ENCODE data around the gene RAB44.
"Not testable (repeated sequence)": the region's sequence is repeated elsewhere in the genome, so short reads cannot be mapped to it uniquely, and the experiment has no call there.

The RAB44 gene

DNA sequence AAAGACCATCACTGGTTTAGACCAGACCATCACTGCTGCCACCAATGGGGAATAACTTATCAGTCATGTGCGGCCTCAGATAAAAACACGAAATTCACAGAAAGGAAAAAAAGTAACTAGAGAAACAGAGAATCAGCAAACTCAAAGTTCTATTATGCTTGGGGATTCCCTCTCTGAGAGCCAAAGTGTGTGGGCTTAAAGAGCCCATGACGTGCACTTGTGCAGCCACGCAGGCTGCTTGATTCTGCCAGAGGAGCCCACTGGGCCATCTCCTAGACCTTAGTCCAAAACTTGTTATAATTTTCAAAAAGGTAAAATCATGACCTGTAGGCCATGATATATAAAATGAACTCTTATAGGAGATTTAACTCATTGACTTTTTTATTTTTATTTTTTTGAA is 15.2 kb downstream of the RAB44 start:
- Mint-ChIP-seq H3K4me3 (no peak overlapping the region), H3K27ac (no peak overlapping the region), H3K4me1 (no peaks in the 10 kb centered on the region), H3K27me3 (no peaks in the 10 kb centered on the region), H3K9me3 (no peaks in the 10 kb centered on the region)
- DNase-seq (no peak), ATAC-seq (no peak)

DNA sequence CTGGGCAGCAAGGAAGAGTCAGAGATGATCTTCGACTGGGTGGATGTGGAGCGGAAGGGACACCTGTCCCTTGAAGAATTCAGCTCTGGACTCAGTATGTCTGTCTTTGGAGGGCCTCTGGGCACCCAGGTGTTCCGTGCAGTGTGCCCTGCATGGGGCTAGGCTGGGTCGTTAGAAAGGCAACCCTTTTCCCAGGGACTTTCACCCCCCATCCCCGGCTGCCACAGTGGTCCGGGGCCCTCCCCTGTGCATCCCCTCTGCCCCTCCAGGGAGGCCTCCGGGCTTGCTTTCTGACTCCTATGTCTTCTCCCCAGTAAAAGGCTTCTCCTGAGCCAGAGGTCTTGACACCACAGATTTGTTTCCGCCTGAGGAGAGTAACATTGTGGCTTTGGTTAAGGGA is 16.2 kb downstream of the RAB44 start:
- H3K27ac Mint-ChIP-seq: no peak overlapping the region
- H3K4me3 Mint-ChIP-seq: no peak overlapping the region
- H3K9me3 Mint-ChIP-seq: no peaks in the 10 kb centered on the region
- H3K4me1 Mint-ChIP-seq: no peaks in the 10 kb centered on the region
- H3K27me3 Mint-ChIP-seq: no peaks in the 10 kb centered on the region
- DNase-seq (no peak), ATAC-seq (no peak)

DNA sequence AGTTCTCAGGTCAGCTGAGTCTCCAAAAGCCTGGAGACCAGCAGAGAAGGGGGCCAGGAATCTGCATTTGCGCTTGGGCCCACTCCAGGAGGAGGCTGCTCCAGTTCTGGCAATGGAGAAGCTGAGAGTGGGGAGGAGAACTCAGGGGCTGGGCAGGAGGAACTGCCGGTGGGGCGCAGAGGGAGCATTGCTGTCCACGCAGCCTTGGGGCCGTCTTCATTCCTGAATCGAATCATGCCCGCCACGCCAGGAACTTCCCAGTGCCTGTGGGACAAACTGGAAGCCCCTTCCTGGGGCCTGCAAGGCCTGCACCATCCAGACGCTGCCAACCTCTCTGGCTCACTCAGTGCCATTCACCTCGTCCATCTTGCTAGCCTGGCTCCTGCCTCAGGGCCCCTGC is 16.9 kb downstream of the RAB44 start:
- Mint-ChIP-seq H3K9me3 (no peaks in the 10 kb centered on the region), H3K4me1 (no peaks in the 10 kb centered on the region), H3K27me3 (no peaks in the 10 kb centered on the region), H3K27ac (no peak overlapping the region), H3K4me3 (no peak overlapping the region)
- ATAC-seq: no peak
- DNase-seq: no peak

DNA sequence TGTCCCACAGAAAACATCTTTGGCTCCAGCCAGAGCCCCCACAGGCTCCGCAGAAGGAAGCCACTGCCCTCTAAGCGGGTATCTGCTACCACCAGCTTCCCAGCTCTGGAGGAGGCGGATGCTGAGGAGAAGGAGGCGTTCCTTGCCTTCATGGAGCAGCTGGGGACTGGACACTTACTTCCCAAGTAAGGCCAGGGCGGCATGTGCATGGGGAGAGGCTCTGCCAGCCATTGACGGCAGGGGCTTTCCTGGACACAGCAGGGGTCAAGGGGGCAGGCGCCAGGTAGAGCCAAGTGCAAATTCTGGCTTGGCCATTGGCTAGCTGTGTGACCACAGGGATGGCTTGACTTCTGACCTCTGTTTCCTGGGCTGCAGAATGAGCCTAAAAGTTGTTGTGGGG is 17.8 kb downstream of the RAB44 start:
- Mint-ChIP-seq H3K9me3 (no peaks in the 10 kb centered on the region), H3K4me3 (no peak overlapping the region), H3K4me1 (no peaks in the 10 kb centered on the region), H3K27ac (no peak overlapping the region), H3K27me3 (no peaks in the 10 kb centered on the region)
- no peak for ATAC-seq
- no peak for DNase-seq

DNA sequence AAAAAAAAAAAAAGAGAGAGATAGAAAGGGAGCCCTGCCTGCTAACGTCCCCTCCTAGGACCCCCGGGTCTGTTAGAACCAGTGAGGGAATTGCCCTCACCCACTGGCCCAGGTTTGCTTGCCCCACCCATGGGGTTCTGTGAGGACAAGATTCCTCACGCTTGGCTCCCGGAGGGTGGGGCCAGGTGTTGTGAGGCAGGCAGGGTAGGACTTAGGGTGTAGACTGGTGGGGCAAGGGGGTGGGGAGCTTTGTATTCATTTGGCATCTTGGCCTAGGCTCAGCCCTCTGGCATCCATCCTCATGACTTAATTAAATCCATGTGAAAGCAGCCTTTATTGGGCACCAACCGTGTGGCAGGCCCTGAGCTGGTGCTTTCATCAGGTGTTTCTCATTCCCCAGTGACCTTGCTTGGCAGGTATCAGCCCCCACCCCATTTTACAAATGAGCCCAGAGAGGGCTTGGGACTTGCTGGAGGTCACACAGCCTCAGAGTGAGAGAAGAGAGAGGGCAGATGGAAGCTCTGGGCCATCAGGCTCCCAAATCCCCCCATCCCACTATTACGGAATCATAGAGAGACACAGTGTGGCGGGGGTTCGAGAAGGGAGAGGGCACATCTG is 19.0 kb downstream of the RAB44 start:
- DNase-seq (no peak), ATAC-seq (no peak)
- Mint-ChIP-seq H3K27me3 (no peaks in the 10 kb centered on the region), H3K4me3 (no peak overlapping the region), H3K9me3 (no peaks in the 10 kb centered on the region), H3K4me1 (no peaks in the 10 kb centered on the region), H3K27ac (no peak overlapping the region)

DNA sequence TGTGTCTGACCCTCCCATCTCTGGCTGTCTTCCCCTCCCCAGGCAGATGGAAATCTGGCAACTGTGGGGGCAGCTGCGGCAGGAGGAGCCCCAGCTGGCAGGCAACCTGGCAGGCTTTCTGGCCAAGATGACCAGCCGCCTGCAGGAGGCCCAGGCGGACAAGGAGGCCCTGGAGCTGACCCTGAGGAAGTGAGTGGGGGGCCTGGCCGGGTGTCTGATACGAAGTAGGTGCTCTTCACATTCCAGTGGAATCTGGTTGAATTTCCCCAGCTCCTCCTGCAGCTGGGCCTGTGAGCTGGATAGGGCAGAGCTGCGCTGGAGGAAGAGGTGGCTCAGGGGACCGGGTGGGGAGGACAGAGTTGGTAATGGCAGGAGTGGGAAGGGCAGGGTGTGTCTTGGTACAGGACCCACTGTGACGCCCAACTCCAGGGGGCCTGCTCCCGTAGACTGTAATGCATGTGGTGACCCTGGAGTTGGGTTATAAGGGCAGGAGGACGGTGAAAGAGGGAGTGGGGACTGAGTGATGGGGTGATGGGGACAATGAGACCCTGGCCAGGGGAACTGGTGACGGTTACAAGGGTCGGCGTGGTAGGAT is 19.7 kb downstream of the RAB44 start:
- DNase-seq (no peak), ATAC-seq (no peak)
- Mint-ChIP-seq H3K4me1 (no peaks in the 10 kb centered on the region), H3K27me3 (no peaks in the 10 kb centered on the region), H3K9me3 (no peaks in the 10 kb centered on the region), H3K27ac (peak overlapping the region in 1 of 2 donors; percentile 45), H3K4me3 (no peak overlapping the region)

DNA sequence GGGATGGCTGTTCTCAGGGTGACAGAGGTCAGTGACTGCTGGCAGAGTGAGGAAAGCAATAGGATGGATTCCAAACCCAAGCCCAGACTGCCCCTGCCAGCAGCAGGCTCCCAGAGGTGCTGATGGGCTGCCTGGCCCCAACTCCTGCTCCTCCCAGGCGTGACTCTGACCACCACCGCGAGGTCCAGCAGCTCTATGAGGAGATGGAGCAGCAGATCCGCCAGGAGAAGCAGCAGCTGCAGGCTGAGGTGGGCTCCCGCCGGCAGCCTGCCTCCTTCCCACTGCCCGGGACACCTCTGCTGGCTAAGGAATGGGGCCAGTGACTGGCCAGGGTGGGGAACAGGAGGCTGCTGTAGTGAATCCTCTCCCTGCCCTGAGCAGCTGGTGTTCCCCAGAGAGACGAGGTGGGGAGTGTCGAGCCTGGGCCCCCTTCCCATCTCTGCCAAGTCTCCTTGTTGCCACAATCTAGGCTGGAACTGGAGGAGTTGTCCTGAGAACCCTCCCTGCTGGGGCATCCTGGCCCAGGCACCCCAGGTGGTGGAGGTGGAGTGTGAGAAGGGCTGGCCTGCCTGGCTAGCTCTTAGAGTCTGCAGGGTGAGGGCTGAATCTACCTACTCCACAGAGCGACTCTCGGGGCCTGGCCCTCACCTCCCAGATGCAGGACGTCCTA is 20.4 kb downstream of the RAB44 start:
- Mint-ChIP-seq H3K9me3 (no peaks in the 10 kb centered on the region), H3K27me3 (no peaks in the 10 kb centered on the region), H3K4me1 (no peaks in the 10 kb centered on the region), H3K4me3 (no peak overlapping the region), H3K27ac (no peak overlapping the region)
- DNase-seq (no peak), ATAC-seq (no peak)

DNA sequence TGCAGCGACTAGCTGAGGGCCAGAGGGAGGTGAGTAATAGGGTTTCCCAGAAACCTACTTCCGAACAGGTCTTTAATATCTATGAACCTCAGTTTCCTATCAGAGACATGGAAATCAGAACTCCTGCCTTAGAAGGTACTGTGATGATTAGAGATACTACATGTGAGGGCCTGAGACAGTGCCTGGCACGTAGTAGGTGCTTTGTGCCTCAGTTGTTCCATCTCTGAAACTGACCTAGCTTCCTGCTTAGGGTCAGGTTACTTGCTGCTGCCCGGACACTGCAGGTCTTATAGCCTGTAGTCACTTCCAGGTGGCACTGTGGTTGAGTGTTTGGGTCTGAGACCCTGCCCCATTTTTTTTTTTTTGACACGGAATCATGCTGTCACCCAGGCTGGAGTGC is 20.9 kb downstream of the RAB44 start:
- H3K4me3 Mint-ChIP-seq: no peak overlapping the region
- H3K27ac Mint-ChIP-seq: no peak overlapping the region
- no peaks in the 10 kb centered on the region for H3K4me1 Mint-ChIP-seq
- no peaks in the 10 kb centered on the region for H3K27me3 Mint-ChIP-seq
- H3K9me3 Mint-ChIP-seq: no peaks in the 10 kb centered on the region
- no peak for DNase-seq
- ATAC-seq: no peak

DNA sequence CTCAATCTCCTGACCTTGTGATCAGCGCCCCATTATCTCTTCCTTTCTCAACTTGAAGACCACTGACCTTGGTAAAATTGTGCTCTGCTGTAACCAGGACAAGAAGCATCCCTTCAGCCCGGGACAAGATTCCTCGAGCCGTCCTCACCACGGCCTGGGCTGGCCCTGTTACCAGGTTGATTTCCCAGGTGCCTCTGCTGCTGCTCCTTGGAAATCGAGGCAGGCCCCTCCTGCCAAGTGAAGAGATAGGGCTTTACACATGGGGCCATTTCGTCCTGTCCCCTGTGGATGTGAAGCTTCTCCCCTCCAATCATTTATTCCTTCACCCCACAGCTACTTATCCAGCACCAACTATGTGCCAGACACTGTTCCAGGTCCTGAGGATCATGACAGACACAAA is 21.5 kb downstream of the RAB44 start:
- no peak for DNase-seq
- no peaks in the 10 kb centered on the region for H3K27me3 Mint-ChIP-seq
- no peak overlapping the region for H3K4me3 Mint-ChIP-seq
- ATAC-seq: no peak
- H3K9me3 Mint-ChIP-seq: no peaks in the 10 kb centered on the region
- H3K27ac Mint-ChIP-seq: no peak overlapping the region
- no peaks in the 10 kb centered on the region for H3K4me1 Mint-ChIP-seq

DNA sequence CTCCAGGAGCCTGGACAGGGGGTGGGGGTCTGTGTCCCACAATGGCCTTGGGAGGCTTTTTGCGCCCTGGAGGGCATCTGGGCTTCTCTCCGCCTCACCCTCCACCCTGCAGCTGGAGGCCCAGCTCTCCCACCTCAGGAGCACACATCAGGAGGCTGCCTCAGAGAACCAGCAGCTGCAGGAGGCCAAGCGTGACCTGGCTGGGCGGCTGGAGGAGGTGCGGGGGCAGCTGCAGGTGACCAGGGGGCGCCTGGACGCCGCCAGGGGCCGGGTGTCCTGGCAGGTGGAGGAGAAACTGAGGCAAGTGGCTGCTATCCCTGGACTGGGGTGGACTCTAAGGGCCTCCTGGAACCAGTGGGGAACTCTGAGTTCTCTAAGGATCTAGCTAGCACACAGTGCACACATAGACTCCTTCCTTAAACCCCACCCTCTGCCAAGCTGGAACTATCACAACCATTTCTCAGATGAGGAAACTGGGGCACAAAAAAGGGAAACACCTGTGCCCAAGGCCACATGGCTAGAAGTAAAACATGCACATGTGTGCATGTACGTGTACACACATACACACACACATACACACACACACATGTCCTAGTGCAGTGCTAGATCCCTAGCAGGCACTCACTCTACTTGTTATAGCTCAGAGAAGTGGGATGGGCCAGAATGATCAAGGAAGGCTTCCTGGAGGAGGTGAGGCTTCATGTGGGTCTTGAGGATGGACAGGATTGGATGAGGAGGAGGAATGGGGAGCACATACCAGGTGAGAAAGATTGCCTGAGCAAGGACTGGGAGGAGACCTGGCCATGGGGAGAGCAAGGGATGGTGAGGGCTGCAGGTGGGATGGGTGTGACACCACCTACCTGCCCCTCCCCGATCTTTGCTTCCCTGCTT is 22.9 kb downstream of the RAB44 start:
- H3K4me3 Mint-ChIP-seq: no peak overlapping the region
- DNase-seq (no peak), ATAC-seq (no peak)
- H3K27ac Mint-ChIP-seq: no peak overlapping the region
- no peaks in the 10 kb centered on the region for H3K9me3 Mint-ChIP-seq
- no peaks in the 10 kb centered on the region for H3K27me3 Mint-ChIP-seq
- peaks cover 10% of the 10 kb centered on the region for H3K4me1 Mint-ChIP-seq

DNA sequence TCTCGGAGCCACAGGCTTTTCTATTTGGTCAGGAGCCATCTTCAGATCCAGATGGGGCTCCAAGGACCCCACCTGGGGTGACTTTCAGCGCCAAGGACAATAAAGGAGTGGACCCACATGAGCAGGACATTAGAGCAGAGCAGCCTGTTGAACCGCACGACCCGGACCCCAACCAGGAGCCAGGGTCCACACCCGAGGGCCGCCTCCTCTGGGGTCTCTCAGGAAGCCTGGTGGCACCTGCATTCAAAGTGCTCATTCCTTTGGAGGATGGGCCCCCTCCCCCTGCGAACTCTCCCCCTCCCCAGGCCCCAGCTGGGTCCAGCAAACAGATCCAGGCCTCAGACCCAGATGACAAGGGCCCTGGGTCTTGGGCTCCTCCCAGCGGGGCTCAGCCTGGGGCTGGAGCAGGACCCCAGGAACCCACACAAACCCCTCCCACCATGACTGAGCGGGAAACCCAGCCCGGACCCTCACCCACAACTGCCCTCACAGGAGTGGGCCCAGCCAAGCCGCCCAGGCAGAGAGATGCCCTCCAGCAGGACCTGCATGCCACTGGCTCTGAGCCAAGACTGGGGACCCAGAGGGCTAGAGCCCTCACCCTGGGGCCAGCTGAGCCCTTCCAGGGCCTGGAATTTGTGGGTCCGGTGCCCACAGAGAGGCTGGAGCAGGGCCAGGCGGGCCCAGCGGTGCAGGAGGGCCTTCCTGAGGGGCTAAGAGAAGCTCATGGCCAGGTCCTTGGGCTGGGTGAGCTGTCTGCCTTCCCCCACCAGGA is 23.9 kb downstream of the RAB44 start:
- H3K27ac Mint-ChIP-seq: no peak overlapping the region
- DNase-seq: no peak
- no peak for ATAC-seq

DNA sequence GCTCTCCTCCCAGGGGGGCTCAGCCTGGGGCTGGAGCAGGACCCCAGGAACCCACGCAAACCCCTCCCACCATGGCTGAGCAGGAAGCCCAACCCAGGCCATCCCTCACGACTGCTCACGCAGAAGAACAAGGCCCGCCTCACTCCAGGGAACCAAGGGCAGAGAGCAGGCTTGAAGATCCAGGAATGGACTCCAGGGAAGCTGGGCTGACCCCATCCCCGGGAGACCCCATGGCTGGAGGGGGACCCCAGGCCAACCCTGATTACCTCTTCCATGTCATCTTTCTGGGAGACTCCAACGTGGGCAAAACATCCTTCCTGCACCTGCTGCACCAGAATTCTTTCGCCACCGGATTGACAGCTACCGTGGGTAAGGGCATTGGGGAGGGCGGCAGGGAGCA is 24.7 kb downstream of the RAB44 start:
- H3K4me1 Mint-ChIP-seq: peaks cover 17% of the 10 kb centered on the region
- H3K27me3 Mint-ChIP-seq: no peaks in the 10 kb centered on the region
- no peak for DNase-seq
- no peaks in the 10 kb centered on the region for H3K9me3 Mint-ChIP-seq
- no peak for ATAC-seq
- no peak overlapping the region for H3K27ac Mint-ChIP-seq
- no peak overlapping the region for H3K4me3 Mint-ChIP-seq

More for the DNA sequence above, 23.9 kb downstream of the RAB44 start:
- no peak overlapping the region for H3K4me3 Mint-ChIP-seq
- H3K9me3 Mint-ChIP-seq: no peaks in the 10 kb centered on the region
- H3K4me1 Mint-ChIP-seq: peaks cover 10% of the 10 kb centered on the region
- no peaks in the 10 kb centered on the region for H3K27me3 Mint-ChIP-seq

DNA sequence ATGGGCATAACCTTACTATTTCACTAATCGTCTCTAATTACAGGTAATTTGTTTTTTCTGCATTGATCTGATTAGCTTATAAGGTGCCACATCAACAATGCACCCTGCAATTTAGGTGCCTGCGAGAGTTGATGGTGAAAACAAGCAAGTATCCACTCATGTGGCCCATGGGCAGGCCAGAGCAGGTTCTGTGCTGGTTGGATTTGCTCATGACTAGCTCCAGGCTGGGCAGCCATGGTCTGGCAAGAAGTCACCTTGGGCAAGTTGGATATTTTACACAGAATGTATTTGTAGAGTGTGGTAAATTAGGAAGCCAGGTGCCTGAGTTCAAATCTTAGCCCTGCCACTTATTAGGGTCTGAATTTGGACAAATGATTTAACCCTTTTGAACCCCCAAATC is 25.3 kb downstream of the RAB44 start:
- Mint-ChIP-seq H3K4me3 (no peak overlapping the region), H3K4me1 (peaks cover 22% of the 10 kb centered on the region), H3K9me3 (no peaks in the 10 kb centered on the region), H3K27me3 (no peaks in the 10 kb centered on the region), H3K27ac (no peak overlapping the region)
- no peak for ATAC-seq
- no peak for DNase-seq

DNA sequence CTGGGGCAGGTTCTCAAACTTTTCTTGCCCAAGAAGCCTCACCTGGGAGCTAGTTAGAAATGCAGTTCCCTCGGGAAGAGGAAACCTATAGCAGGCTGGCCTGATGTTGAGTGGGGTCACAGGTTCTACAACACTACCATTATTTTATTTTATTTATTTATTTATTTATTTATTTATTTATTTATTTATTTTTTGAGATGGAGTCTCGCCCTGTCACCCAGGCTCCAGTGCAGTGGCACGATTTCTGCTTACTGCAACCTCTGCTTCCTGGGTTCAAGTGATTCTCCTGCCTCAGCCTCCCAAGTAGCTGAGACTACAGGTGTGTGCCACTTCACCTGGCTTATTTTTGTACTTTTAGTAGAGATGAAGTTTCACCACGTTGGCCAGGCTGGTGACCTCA is 26.4 kb downstream of the RAB44 start:
- H3K4me3 Mint-ChIP-seq, H3K27ac Mint-ChIP-seq, ATAC-seq, H3K27me3 Mint-ChIP-seq, DNase-seq, H3K9me3 Mint-ChIP-seq: not testable (repeated sequence)
- H3K4me1 Mint-ChIP-seq: peaks cover 27% of the 10 kb centered on the region
